ENCODE measurements around the gene PHF5A. TPM values are rescaled to one million over a fixed set of nuclear protein-coding genes. Genes with fewer than 3 reads are reported as not detected.
A peak's percentile ranks its signal among the peaks of the same experiment; 100 is the strongest.

The PHF5A gene
- total and polyA plus RNA-seq, 2 of the 8 experiments (the other 6 are each of a cell fraction or from before 2014, with no cell fraction given), result 119 to 135 TPM

- Histone ChIP-seq H2AK5ac (ENCODE audit: low read depth, low read length) (peak overlapping the region; percentile 65; the same call in 1 of the 2 replicates), H3K36me3 (ENCODE audit: control insufficient read depth in 2 of 4, insufficient read depth in 4 of 4, low read length in 3 of 4) (no peaks in the 10 kb centered on the region), H3K9me3 (ENCODE audit: insufficient read depth in 2 of 2, low read depth in 1 of 2, low read length in 1 of 2) (no peaks in the 10 kb centered on the region), H2BK15ac (ENCODE audit: low read length) (peak overlapping the region; percentile 92; the same call in 1 of the 2 replicates), H3K56ac (replicated peaks; ENCODE audit: insufficient read length, low read depth, low read length) (no peak overlapping the region), H2BK20ac (ENCODE audit: low read length) (no peak overlapping the region), H4K8ac (ENCODE audit: extremely low read depth, insufficient read depth, low read length) (peak overlapping the region; percentile 37; the same call in 1 of the 2 replicates), H3K9ac (replicated peaks in 1 of 4; ENCODE audit: extremely low read depth in 1 of 4, low read depth in 3 of 4, low read length in 3 of 4) (peak overlapping the region in 1 of 4 experiments; percentile 22; a peak in 2 of 7 replicates), H3K79me2 (ENCODE audit: control insufficient read depth in 1 of 2, insufficient read depth in 2 of 2, low read length in 2 of 2) (no peaks in the 10 kb centered on the region), H2BK12ac (ENCODE audit: low read depth, low read length) (peak overlapping the region; percentile 50; the same call in 1 of the 2 replicates), H3K4me1 (replicated peaks in 1 of 4; ENCODE audit: control insufficient read depth in 3 of 4, insufficient read depth in 4 of 4, low read length in 3 of 4) (peaks cover 0 to 21% (median 14%) of the 10 kb centered on the region in 4 experiments; a peak in 6 of 7 replicates), H2BK120ac (replicated peaks; ENCODE audit: low read depth, low read length) (no peak overlapping the region), H2AFZ (ENCODE audit: low read length) (no peak overlapping the region), H3K4ac (replicated peaks; ENCODE audit: insufficient read length, low read depth, low read length) (no peak overlapping the region), H3K27ac (ENCODE audit: low read depth, low read length) (no peak overlapping the region), H3K27me3 (replicated peaks in 1 of 4; ENCODE audit: control insufficient read depth in 3 of 4, extremely low read depth in 1 of 4, insufficient read depth in 3 of 4, low read length in 3 of 4) (no peaks in the 10 kb centered on the region; a peak in 1 of 7 replicates), H3K4me3 (ENCODE audit: extremely low read depth in 1 of 4, insufficient read depth in 2 of 4, low read depth in 3 of 4, low read length in 4 of 4) (no peak overlapping the region), H3K18ac (ENCODE audit: extremely low read depth, low read length) (no peak overlapping the region), H3K23ac (ENCODE audit: insufficient read length) (no peak overlapping the region), H2BK5ac (ENCODE audit: low read depth, low read length) (no peak overlapping the region; the same call in 1 of the 2 replicates), H4K5ac (ENCODE audit: insufficient read length, low read depth, low read length) (no peak overlapping the region), H3K4me2 (ENCODE audit: insufficient read depth in 1 of 2, low read depth in 2 of 2, low read length in 2 of 2) (peak overlapping the region in 1 of 2 experiments; percentile 16; a peak in 2 of 4 replicates), H4K91ac (replicated peaks; ENCODE audit: insufficient read length, low read length) (no peak overlapping the region), H3K14ac (ENCODE audit: insufficient read length) (no peak overlapping the region), H4K20me1 (replicated peaks in 1 of 2; ENCODE audit: control insufficient read depth in 1 of 2, insufficient read depth in 2 of 2, low read length in 2 of 2) (no peaks in the 10 kb centered on the region), H3K23me2 (ENCODE audit: low read depth, low read length) (peaks cover 8% of the 10 kb centered on the region; the same call in 1 of the 2 replicates), H3K79me1 (ENCODE audit: low read depth, low read length) (peaks cover 4% of the 10 kb centered on the region)
- FAIRE-seq (no peak), DNase-seq (ENCODE audit: low read depth in 1 of 2, low spot score in 2 of 2) (no peak)
- peak; percentile 92 for TF ChIP-seq KDM1A (IDR thresholded peaks at IDR 0.05; ENCODE audit: borderline replicate concordance, low read length)
- TF ChIP-seq HDAC2 (IDR thresholded peaks at IDR 0.05; ENCODE audit: borderline replicate concordance in 1 of 2, low read depth in 2 of 2, low read length in 2 of 2), result peak in 1 of 2 experiments; percentile 83; a peak in 1 of 4 replicates
- TF ChIP-seq TBP (IDR thresholded peaks at IDR 0.05; ENCODE audit: low read depth, low read length), result no peak
- no peak for TF ChIP-seq BRCA1 (IDR thresholded peaks at IDR 0.05; ENCODE audit: low read depth, low read length)
- ChIA-PET POLR2A (ENCODE audit: partially characterized antibody) (interaction anchor here (1.0 to 3.9 kb wide), 8 partner anchors 12 to 178 kb away, joined by 3 to 16 read pairs (median 4); partner anchors contain the start of genes ACO2, PHF5A, PMM1 and TEF), CTCF (ENCODE audit: partially characterized antibody) (interaction anchor here (0.8 to 15.8 kb wide), 9 partner anchors 10 to 116 kb away, joined by 3 to 269 read pairs (median 5); no protein-coding TSS in a partner anchor)
- WGBS, 2 experiments (ENCODE audit: extremely low coverage in 1 of 2, insufficient coverage in 1 of 2, insufficient read length in 1 of 2, insufficient replicate concordance in 2 of 2, low coverage in 1 of 2, low lambda C conversion rate in 2 of 2, missing lambda C conversion rate in 1 of 2), result 80% methylated on average over 11 of the region's 11 CpGs; no CpG with 5 or more reads in 1 of the 2 experiments
Observed at GRCh38 chr22:41411021-41411851, 57.3 kb downstream of the PHF5A start.

Measured in H1 (cell line).